Measurements from ENCODE around the gene TMEM272.

Gene TMEM272

GRCh38 chr13:51856027-51856736 lies 11.2 kb upstream of the TMEM272 start:
- Histone ChIP-seq H3K4me2 (no peak overlapping the region), H3K36me3 (no peaks in the 10 kb centered on the region)

GRCh38 chr13:51849145-51850101 lies 4.4 kb upstream of the TMEM272 start:
- TF ChIP-seq Cebpa-rat (IDR thresholded peaks at IDR 0.05), result no peak
- Histone ChIP-seq H3K4me1 (no peaks in the 10 kb centered on the region), H3K36me3 (no peaks in the 10 kb centered on the region), H3K4me3 (no peak overlapping the region), H4K20me1 (no peaks in the 10 kb centered on the region), H3K9me3 (peaks cover 9% of the 10 kb centered on the region), H3K27ac (no peak overlapping the region), H3K9ac (no peak overlapping the region), H3K27me3 (no peaks in the 10 kb centered on the region), H3K4me2 (no peak overlapping the region)

More at GRCh38 chr13:51856027-51856736, 11.2 kb upstream of the TMEM272 start:
- Histone ChIP-seq H3K9ac (no peak overlapping the region), H3K27ac (no peak overlapping the region), H3K4me3 (no peak overlapping the region), H3K4me1 (peaks cover 10% of the 10 kb centered on the region; the same call in 1 of the 2 replicates), H3K9me3 (no peaks in the 10 kb centered on the region; the same call in 1 of the 2 replicates), H3K27me3 (no peaks in the 10 kb centered on the region), H4K20me1 (no peaks in the 10 kb centered on the region)
- TF ChIP-seq Cebpa-rat (IDR thresholded peaks at IDR 0.05), result no peak

- Histone ChIP-seq H3K36me3 (no peaks in the 10 kb centered on the region), H3K4me2 (no peak overlapping the region), H3K4me1 (no peaks in the 10 kb centered on the region), H3K9ac (no peak overlapping the region), H3K27ac (no peak overlapping the region), H4K20me1 (no peaks in the 10 kb centered on the region), H3K9me3 (peaks cover 9% of the 10 kb centered on the region), H3K27me3 (no peaks in the 10 kb centered on the region), H3K4me3 (no peak overlapping the region)
- no peak for TF ChIP-seq Cebpa-rat (IDR thresholded peaks at IDR 0.05)
These were observed 3.7 kb upstream of the TMEM272 start for GRCh38 chr13:51848674-51849073.

DNA sequence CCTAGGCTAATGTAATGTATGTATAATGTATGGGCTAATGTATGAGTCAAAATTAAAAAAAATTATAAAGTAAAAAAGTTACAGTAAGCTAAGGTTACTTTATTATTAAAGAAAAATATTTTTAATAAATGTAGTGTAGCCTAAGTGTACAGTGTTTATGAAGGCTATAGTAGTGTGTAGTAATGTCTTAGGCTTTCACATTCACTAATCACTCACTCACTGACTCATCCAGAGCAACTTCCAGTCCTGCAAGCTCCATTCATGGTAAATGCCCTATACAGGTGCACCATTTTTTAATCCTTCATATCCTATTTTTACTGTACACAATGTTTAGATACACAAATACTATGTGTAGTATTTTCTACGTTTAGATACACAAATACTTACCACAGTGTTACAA lies 1.8 kb upstream of the TMEM272 start:
- H3K27ac ChIP-seq, result no peak overlapping the region

GRCh38 chr13:51845574-51846318 lies 769 bp upstream of the TMEM272 start:
- Histone ChIP-seq H3K36me3 (no peaks in the 10 kb centered on the region), H3K27me3 (no peaks in the 10 kb centered on the region), H3K4me1 (no peaks in the 10 kb centered on the region), H3K27ac (no peak overlapping the region), H3K4me2 (no peak overlapping the region), H4K20me1 (no peaks in the 10 kb centered on the region), H3K4me3 (no peak overlapping the region), H3K9me3 (peaks cover 9% of the 10 kb centered on the region), H3K9ac (no peak overlapping the region)
- TF ChIP-seq Cebpa-rat (IDR thresholded peaks at IDR 0.05), result no peak

More for the DNA sequence above, 1.8 kb upstream of the TMEM272 start:
- peaks cover 9% of the 10 kb centered on the region for H3K9me3 ChIP-seq
- H3K27me3 ChIP-seq, result no peaks in the 10 kb centered on the region
- H3K4me3 ChIP-seq, result no peak overlapping the region
- H3K4me2 ChIP-seq, result no peak overlapping the region
- no peak overlapping the region for H3K9ac ChIP-seq
- H3K4me1 ChIP-seq, result no peaks in the 10 kb centered on the region
- no peaks in the 10 kb centered on the region for H4K20me1 ChIP-seq
- TF ChIP-seq Cebpa-rat (IDR thresholded peaks at IDR 0.05), result no peak
- no peaks in the 10 kb centered on the region for H3K36me3 ChIP-seq

DNA sequence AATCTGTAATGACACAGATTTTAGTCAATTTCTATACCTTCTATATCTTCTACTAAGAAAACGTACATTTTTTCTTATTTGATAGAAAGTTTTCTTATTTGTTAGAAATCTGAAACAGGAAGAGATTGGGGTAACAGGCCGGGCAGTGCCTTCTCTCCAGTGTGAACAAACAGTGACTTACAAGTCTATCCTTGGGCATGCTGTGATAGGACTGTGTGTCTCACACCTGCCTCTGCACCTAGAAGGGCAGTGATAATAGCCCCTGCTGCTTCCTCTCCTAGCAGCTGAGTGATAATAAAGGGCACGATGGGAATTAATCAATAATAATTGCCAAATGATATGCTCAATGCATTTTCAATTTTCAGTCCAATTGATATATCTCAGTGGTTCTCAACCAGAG lies 1.4 kb downstream of the TMEM272 start:
- Histone ChIP-seq H3K4me2 (no peak overlapping the region), H3K27me3 (no peaks in the 10 kb centered on the region), H3K9ac (no peak overlapping the region), H4K20me1 (no peaks in the 10 kb centered on the region), H3K9me3 (peaks cover 9% of the 10 kb centered on the region), H3K4me1 (no peaks in the 10 kb centered on the region), H3K36me3 (no peaks in the 10 kb centered on the region), H3K4me3 (no peak overlapping the region), H3K27ac (no peak overlapping the region)
- TF ChIP-seq Cebpa-rat (IDR thresholded peaks at IDR 0.05), result no peak

DNA sequence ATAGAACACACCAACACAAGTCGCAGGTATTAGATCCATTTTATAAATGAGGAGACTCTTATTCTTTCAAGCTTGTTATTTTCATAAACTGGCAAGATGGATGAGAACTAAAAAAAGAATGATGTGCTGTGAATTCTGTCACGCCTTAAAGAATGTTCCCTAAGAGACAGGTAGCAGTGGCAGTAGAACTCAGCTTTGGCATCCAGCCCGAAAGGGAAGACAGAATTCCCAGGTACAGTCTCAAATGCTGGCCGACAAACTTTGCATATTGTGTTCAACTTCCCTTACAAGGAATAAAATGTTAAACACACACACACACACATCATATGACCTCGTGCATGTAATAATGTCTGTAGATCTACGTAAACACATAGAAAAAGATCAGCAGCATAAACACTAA lies 3.2 kb downstream of the TMEM272 start:
- no peak overlapping the region for H3K9ac ChIP-seq
- no peak for TF ChIP-seq Cebpa-rat (IDR thresholded peaks at IDR 0.05)
- H3K4me1 ChIP-seq, result no peaks in the 10 kb centered on the region
- no peak overlapping the region for H3K4me2 ChIP-seq
- H3K27ac ChIP-seq, result no peak overlapping the region
- no peaks in the 10 kb centered on the region for H4K20me1 ChIP-seq
- H3K9me3 ChIP-seq, result no peaks in the 10 kb centered on the region
- no peak overlapping the region for H3K4me3 ChIP-seq
- no peaks in the 10 kb centered on the region for H3K27me3 ChIP-seq
- H3K36me3 ChIP-seq, result no peaks in the 10 kb centered on the region

DNA sequence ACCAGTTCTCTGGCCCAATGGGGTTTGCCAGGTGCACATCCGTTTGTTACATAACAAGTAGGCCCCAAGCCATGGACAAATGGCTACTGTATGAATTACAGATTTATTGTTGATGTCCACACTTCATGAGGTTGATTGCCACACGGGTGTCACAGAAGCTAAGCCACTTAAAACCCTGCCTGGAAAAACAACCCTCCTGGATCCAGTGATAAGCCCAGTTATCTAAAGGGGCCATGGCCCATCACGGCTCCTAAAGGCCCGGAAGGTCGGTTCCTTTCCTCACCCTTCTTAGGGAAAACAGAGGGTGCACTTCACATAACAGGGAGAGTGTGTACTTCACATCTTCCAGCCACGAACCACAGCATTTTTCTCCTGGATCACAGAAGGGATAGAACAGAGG lies 4.1 kb downstream of the TMEM272 start:
- H3K27ac ChIP-seq, result no peak overlapping the region
- H3K27me3 ChIP-seq, result no peaks in the 10 kb centered on the region
- H3K9ac ChIP-seq, result no peak overlapping the region
- no peak overlapping the region for H3K4me3 ChIP-seq
- no peaks in the 10 kb centered on the region for H3K4me1 ChIP-seq
- no peaks in the 10 kb centered on the region for H3K36me3 ChIP-seq
- H3K4me2 ChIP-seq, result no peak overlapping the region
- H3K9me3 ChIP-seq, result no peaks in the 10 kb centered on the region
- H4K20me1 ChIP-seq, result no peaks in the 10 kb centered on the region
- no peak for TF ChIP-seq Cebpa-rat (IDR thresholded peaks at IDR 0.05)

DNA sequence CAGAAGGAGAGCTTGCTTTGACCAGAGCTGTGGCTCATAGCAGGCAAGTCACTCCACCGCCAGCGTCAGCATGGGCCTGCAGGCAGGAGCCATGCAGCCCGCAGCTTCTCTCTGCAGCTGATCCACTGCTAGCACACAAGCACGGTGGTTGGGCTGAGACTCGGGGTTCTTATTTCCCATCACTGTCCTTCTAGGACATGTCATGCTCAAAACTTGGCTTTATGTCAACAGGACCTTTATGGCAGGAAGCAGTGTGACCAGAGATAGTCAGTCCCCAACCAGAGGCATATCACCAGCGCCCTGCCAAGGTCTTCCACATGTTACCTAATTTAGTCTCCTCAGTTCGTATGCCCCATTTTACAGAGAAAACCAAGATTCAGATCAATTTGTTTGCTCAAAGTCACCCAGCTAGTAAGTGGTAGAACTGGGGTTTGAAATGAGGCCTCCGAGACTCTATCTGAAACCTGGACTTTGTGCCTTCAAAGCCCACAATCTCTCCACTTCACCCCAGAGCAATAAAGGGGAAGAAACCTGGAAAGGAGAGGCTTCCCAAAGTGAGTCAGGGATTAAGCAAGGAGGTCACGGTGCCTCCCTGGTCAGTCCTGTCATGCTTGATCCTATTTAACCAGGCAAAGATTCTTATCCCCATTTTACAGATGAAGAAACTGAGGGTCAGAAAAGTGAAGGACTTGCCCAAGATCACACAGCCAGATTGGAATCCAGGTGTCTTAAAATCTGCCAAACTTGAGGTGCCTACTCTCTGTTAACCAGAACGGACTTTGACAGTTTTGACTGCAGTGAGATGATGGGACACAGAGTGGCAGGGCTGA lies 5.1 kb downstream of the TMEM272 start:
- H3K9me3 ChIP-seq, result no peaks in the 10 kb centered on the region
- H3K9ac ChIP-seq, result no peak overlapping the region
- H3K4me2 ChIP-seq, result no peak overlapping the region
- H4K20me1 ChIP-seq, result no peaks in the 10 kb centered on the region
- H3K27me3 ChIP-seq, result no peaks in the 10 kb centered on the region
- H3K36me3 ChIP-seq, result no peaks in the 10 kb centered on the region
- H3K4me3 ChIP-seq, result no peak overlapping the region
- H3K4me1 ChIP-seq, result peaks cover 4% of the 10 kb centered on the region
- no peak overlapping the region for H3K27ac ChIP-seq
- no peak for TF ChIP-seq Cebpa-rat (IDR thresholded peaks at IDR 0.05)

All from BLaER1 (cell line).